Measurements from ENCODE around the gene NCBP3. TPM values are rescaled to one million over a fixed set of nuclear protein-coding genes. Genes with fewer than 3 reads are reported as not detected.

Gene NCBP3
- total RNA-seq, 1 donor from 2014 or later, result 57.2 TPM

GRCh38 chr17:3889325-3890012 is 43.4 kb upstream of the NCBP3 start:
- Mint-ChIP-seq H3K27me3 (ENCODE audit: low read depth) (peaks cover 6% of the 10 kb centered on the region), H3K36me3 (ENCODE audit: low read depth) (no peaks in the 10 kb centered on the region), H3K27ac (no peak overlapping the region), H3K4me3 (ENCODE audit: low read depth) (no peak overlapping the region), H3K4me1 (ENCODE audit: low read depth) (peaks cover 35% of the 10 kb centered on the region), H3K9me3 (no peaks in the 10 kb centered on the region)
- intact Hi-C loops (cut with micrococcal nuclease), result no loop called here
- DNase-seq (ENCODE audit: low spot score), result no peak

GRCh38 chr17:3888343-3889171 is 42.5 kb upstream of the NCBP3 start:
- peaks cover 6% of the 10 kb centered on the region for H3K27me3 Mint-ChIP-seq (ENCODE audit: low read depth)
- no peaks in the 10 kb centered on the region for H3K9me3 Mint-ChIP-seq
- H3K27ac Mint-ChIP-seq, result no peak overlapping the region
- H3K36me3 Mint-ChIP-seq (ENCODE audit: low read depth), result no peaks in the 10 kb centered on the region
- no peak for DNase-seq (ENCODE audit: low spot score)
- intact Hi-C loops (cut with micrococcal nuclease), result no loop called here
- H3K4me3 Mint-ChIP-seq (ENCODE audit: low read depth), result no peak overlapping the region
- peaks cover 28% of the 10 kb centered on the region for H3K4me1 Mint-ChIP-seq (ENCODE audit: low read depth)

GRCh38 chr17:3887804-3888203 is 41.8 kb upstream of the NCBP3 start:
- H3K4me1 Mint-ChIP-seq (ENCODE audit: low read depth), result peaks cover 26% of the 10 kb centered on the region
- H3K36me3 Mint-ChIP-seq (ENCODE audit: low read depth), result no peaks in the 10 kb centered on the region
- intact Hi-C loops (cut with micrococcal nuclease), result no loop called here
- peaks cover 6% of the 10 kb centered on the region for H3K27me3 Mint-ChIP-seq (ENCODE audit: low read depth)
- H3K27ac Mint-ChIP-seq, result no peak overlapping the region
- DNase-seq (ENCODE audit: low spot score), result no peak
- H3K9me3 Mint-ChIP-seq, result no peaks in the 10 kb centered on the region
- H3K4me3 Mint-ChIP-seq (ENCODE audit: low read depth), result no peak overlapping the region

GRCh38 chr17:3887394-3887793 is 41.3 kb upstream of the NCBP3 start:
- H3K4me3 Mint-ChIP-seq (ENCODE audit: low read depth), result peak overlapping the region; percentile 20
- no peak for DNase-seq (ENCODE audit: low spot score)

GRCh38 chr17:3886776-3887175 is 40.7 kb upstream of the NCBP3 start:
- DNase-seq (ENCODE audit: low spot score), result no peak
- Mint-ChIP-seq H3K9me3 (no peaks in the 10 kb centered on the region), H3K27ac (peak overlapping the region; percentile 64), H3K4me1 (ENCODE audit: low read depth) (peaks cover 22% of the 10 kb centered on the region), H3K27me3 (ENCODE audit: low read depth) (peaks cover 6% of the 10 kb centered on the region), H3K36me3 (ENCODE audit: low read depth) (no peaks in the 10 kb centered on the region), H3K4me3 (ENCODE audit: low read depth) (no peak overlapping the region)
- intact Hi-C loops (cut with micrococcal nuclease), result no loop called here

More at GRCh38 chr17:3887394-3887793, 41.3 kb upstream of the NCBP3 start:
- H3K27ac Mint-ChIP-seq, result peak overlapping the region; percentile 64
- H3K9me3 Mint-ChIP-seq, result no peaks in the 10 kb centered on the region
- H3K27me3 Mint-ChIP-seq (ENCODE audit: low read depth), result peaks cover 6% of the 10 kb centered on the region
- H3K36me3 Mint-ChIP-seq (ENCODE audit: low read depth), result no peaks in the 10 kb centered on the region
- peaks cover 26% of the 10 kb centered on the region for H3K4me1 Mint-ChIP-seq (ENCODE audit: low read depth)
- intact Hi-C loops (cut with micrococcal nuclease), result no loop called here

GRCh38 chr17:3885970-3886369 is 39.9 kb upstream of the NCBP3 start:
- Mint-ChIP-seq H3K36me3 (ENCODE audit: low read depth) (no peaks in the 10 kb centered on the region), H3K4me1 (ENCODE audit: low read depth) (peaks cover 15% of the 10 kb centered on the region), H3K27me3 (ENCODE audit: low read depth) (no peaks in the 10 kb centered on the region), H3K4me3 (ENCODE audit: low read depth) (no peak overlapping the region), H3K9me3 (no peaks in the 10 kb centered on the region), H3K27ac (no peak overlapping the region)
- DNase-seq (ENCODE audit: low spot score), result no peak
- intact Hi-C loops (cut with micrococcal nuclease), result no loop called here

GRCh38 chr17:3885271-3885670 is 39.2 kb upstream of the NCBP3 start:
- no peaks in the 10 kb centered on the region for H3K36me3 Mint-ChIP-seq (ENCODE audit: low read depth)
- peaks cover 14% of the 10 kb centered on the region for H3K4me1 Mint-ChIP-seq (ENCODE audit: low read depth)
- intact Hi-C loops (cut with micrococcal nuclease), result no loop called here
- no peaks in the 10 kb centered on the region for H3K27me3 Mint-ChIP-seq (ENCODE audit: low read depth)
- H3K4me3 Mint-ChIP-seq (ENCODE audit: low read depth), result no peak overlapping the region
- H3K9me3 Mint-ChIP-seq, result no peaks in the 10 kb centered on the region
- no peak overlapping the region for H3K27ac Mint-ChIP-seq
- DNase-seq (ENCODE audit: low spot score), result no peak

GRCh38 chr17:3884188-3884587 is 38.1 kb upstream of the NCBP3 start:
- DNase-seq (ENCODE audit: low spot score), result no peak
- Mint-ChIP-seq H3K9me3 (no peaks in the 10 kb centered on the region), H3K27me3 (ENCODE audit: low read depth) (no peaks in the 10 kb centered on the region), H3K4me1 (ENCODE audit: low read depth) (peaks cover 12% of the 10 kb centered on the region), H3K4me3 (ENCODE audit: low read depth) (no peak overlapping the region), H3K27ac (no peak overlapping the region), H3K36me3 (ENCODE audit: low read depth) (no peaks in the 10 kb centered on the region)
- intact Hi-C loops (cut with micrococcal nuclease), result no loop called here

- DNase-seq (ENCODE audit: low spot score), result no peak
- no peaks in the 10 kb centered on the region for H3K9me3 Mint-ChIP-seq
- H3K27ac Mint-ChIP-seq, result no peak overlapping the region
- intact Hi-C loops (cut with micrococcal nuclease), result no loop called here
- no peaks in the 10 kb centered on the region for H3K36me3 Mint-ChIP-seq (ENCODE audit: low read depth)
- H3K4me1 Mint-ChIP-seq (ENCODE audit: low read depth), result peaks cover 9% of the 10 kb centered on the region
- no peak overlapping the region for H3K4me3 Mint-ChIP-seq (ENCODE audit: low read depth)
- no peaks in the 10 kb centered on the region for H3K27me3 Mint-ChIP-seq (ENCODE audit: low read depth)
These were observed 36.2 kb upstream of the NCBP3 start for GRCh38 chr17:3882276-3882675.

GRCh38 chr17:3880983-3881382 is 34.9 kb upstream of the NCBP3 start:
- DNase-seq (ENCODE audit: low spot score), result no peak
- Mint-ChIP-seq H3K9me3 (no peaks in the 10 kb centered on the region), H3K27me3 (ENCODE audit: low read depth) (no peaks in the 10 kb centered on the region), H3K36me3 (ENCODE audit: low read depth) (no peaks in the 10 kb centered on the region), H3K4me3 (ENCODE audit: low read depth) (no peak overlapping the region), H3K4me1 (ENCODE audit: low read depth) (no peaks in the 10 kb centered on the region), H3K27ac (no peak overlapping the region)
- intact Hi-C loops (cut with micrococcal nuclease), result no loop called here

GRCh38 chr17:3879591-3880417 is 33.8 kb upstream of the NCBP3 start:
- Mint-ChIP-seq H3K27ac (no peak overlapping the region), H3K4me1 (ENCODE audit: low read depth) (no peaks in the 10 kb centered on the region), H3K9me3 (no peaks in the 10 kb centered on the region), H3K27me3 (ENCODE audit: low read depth) (no peaks in the 10 kb centered on the region), H3K36me3 (ENCODE audit: low read depth) (no peaks in the 10 kb centered on the region), H3K4me3 (ENCODE audit: low read depth) (no peak overlapping the region)
- DNase-seq (ENCODE audit: low spot score), result no peak
- intact Hi-C loops (cut with micrococcal nuclease), result no loop called here

- Mint-ChIP-seq H3K4me1 (ENCODE audit: low read depth) (no peaks in the 10 kb centered on the region), H3K36me3 (ENCODE audit: low read depth) (no peaks in the 10 kb centered on the region)
These were observed 33.1 kb upstream of the NCBP3 start for GRCh38 chr17:3879186-3879585.

GRCh38 chr17:3877220-3877619 is 31.2 kb upstream of the NCBP3 start:
- Mint-ChIP-seq H3K4me1 (ENCODE audit: low read depth) (no peaks in the 10 kb centered on the region), H3K36me3 (ENCODE audit: low read depth) (peaks cover 4% of the 10 kb centered on the region), H3K4me3 (ENCODE audit: low read depth) (no peak overlapping the region), H3K27ac (no peak overlapping the region), H3K9me3 (no peaks in the 10 kb centered on the region), H3K27me3 (ENCODE audit: low read depth) (no peaks in the 10 kb centered on the region)
- intact Hi-C loops (cut with micrococcal nuclease), result no loop called here
- DNase-seq (ENCODE audit: low spot score), result no peak

More at GRCh38 chr17:3879186-3879585, 33.1 kb upstream of the NCBP3 start:
- no peak overlapping the region for H3K27ac Mint-ChIP-seq
- H3K9me3 Mint-ChIP-seq, result no peaks in the 10 kb centered on the region
- no peak overlapping the region for H3K4me3 Mint-ChIP-seq (ENCODE audit: low read depth)
- intact Hi-C loops (cut with micrococcal nuclease), result no loop called here
- no peak for DNase-seq (ENCODE audit: low spot score)
- H3K27me3 Mint-ChIP-seq (ENCODE audit: low read depth), result no peaks in the 10 kb centered on the region
